Spinal cord (tissue), 10 donors: ENCODE data around the gene ONECUT1. TPM values are rescaled to one million over a fixed set of nuclear protein-coding genes. Genes with fewer than 3 reads are reported as not detected.

Source experiments
- DNase-seq, 6 donors: peaks; one replicate each; pipeline versions ENCODE4 v3.0.0 to v3.0.0-alpha.2; 2013 to 2015; ENCODE audit warnings: low spot score in 6 of 6, low read depth in 4 of 6
- H3K27ac ChIP-seq: one replicate; pipeline ENCODE4 v1.5.1; 2013; ENCODE audit warnings: low read depth, low read length, control low read depth
- H3K27me3 ChIP-seq: one replicate; pipeline ENCODE4 v1.6.1; 2013; ENCODE audit warnings: low read length; ENCODE audit not compliant: control insufficient read depth, insufficient read depth
- H3K36me3 ChIP-seq: one replicate; pipeline ENCODE4 v1.6.1; 2013; ENCODE audit warnings: low read length; ENCODE audit not compliant: control insufficient read depth, insufficient read depth
- H3K4me1 ChIP-seq: one replicate; pipeline ENCODE4 v1.6.1; 2013; ENCODE audit warnings: low read length; ENCODE audit not compliant: control insufficient read depth, insufficient read depth
- H3K4me3 ChIP-seq: one replicate; pipeline ENCODE4 v1.5.1; 2013; ENCODE audit warnings: low read depth, low read length, control low read depth
- H3K9me3 ChIP-seq: one replicate; pipeline ENCODE4 v1.6.1; 2013; ENCODE audit warnings: low read length; ENCODE audit not compliant: control insufficient read depth, insufficient read depth
- WGBS: methylation state at CpG from one replicate; pipeline ENCODE4 v1.1.5; 2013; ENCODE audit warnings: missing lambda C conversion rate; ENCODE audit not compliant: insufficient coverage; 5-methylcytosine and 5-hydroxymethylcytosine counted together
- polyA plus RNA-seq, 2 donors: library from polyadenylated mRNA; unstranded; fragments of 120-200 nt; gene quantifications; one replicate each; pipeline ENCODE4 v1.2.1, GENCODE V29; 2013; ENCODE audit not compliant: insufficient read length in 2 of 2
- total RNA-seq, 2 donors: library from RNA; depleted of rRNA in 1 of 2; stranded (reverse); fragments of 120-200 nt in 1 of 2; fragments of >200 nt in 1 of 2; gene quantifications; one replicate each; pipeline versions ENCODE4 v1.2.3 to v1.2.4, GENCODE V29; 2013 to 2014
- donor health status: healthy.

Gene ONECUT1
- total and polyA plus RNA-seq, 4 donors: 1.1 to 3.6 (median 1.2) TPM

GRCh38 chr15:52735231-52736089 is 54.7 kb downstream of the ONECUT1 start:
- no peaks in the 10 kb centered on the region for H3K36me3 ChIP-seq
- H3K9me3 ChIP-seq: no peaks in the 10 kb centered on the region
- H3K27ac ChIP-seq: no peak overlapping the region
- no peak overlapping the region for H3K4me3 ChIP-seq
- peak; percentile 49 to 93 (median 64) for DNase-seq
- 100% methylated on average over 1 of the region's 4 CpGs for WGBS
- no peaks in the 10 kb centered on the region for H3K27me3 ChIP-seq
- H3K4me1 ChIP-seq: no peaks in the 10 kb centered on the region

DNA sequence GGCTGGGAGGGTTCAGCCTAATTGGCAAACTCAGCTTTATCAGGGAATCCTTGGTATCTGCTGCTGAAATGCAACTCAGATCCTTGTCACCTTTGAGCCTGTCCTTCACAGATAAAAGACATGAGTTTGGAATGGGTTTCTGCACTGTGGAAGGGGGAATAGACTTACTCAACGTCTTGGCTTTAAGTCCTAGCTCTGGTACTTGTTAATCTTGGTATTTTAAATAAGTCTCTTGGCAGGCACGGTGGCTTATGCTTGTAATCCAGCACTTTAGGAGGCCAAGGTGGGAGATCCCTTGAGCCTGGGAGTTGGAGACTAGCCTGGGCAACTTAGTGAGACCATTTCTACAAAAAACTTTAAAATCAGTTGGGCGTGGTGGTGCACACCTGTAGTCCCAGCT is 55.8 kb downstream of the ONECUT1 start:
- 66% methylated on average over 3 of the region's 3 CpGs for WGBS
- Histone ChIP-seq H3K4me3 (no peak overlapping the region), H3K4me1 (no peaks in the 10 kb centered on the region), H3K27ac (no peak overlapping the region), H3K36me3 (no peaks in the 10 kb centered on the region), H3K27me3 (no peaks in the 10 kb centered on the region), H3K9me3 (no peaks in the 10 kb centered on the region)
- no peak for DNase-seq

DNA sequence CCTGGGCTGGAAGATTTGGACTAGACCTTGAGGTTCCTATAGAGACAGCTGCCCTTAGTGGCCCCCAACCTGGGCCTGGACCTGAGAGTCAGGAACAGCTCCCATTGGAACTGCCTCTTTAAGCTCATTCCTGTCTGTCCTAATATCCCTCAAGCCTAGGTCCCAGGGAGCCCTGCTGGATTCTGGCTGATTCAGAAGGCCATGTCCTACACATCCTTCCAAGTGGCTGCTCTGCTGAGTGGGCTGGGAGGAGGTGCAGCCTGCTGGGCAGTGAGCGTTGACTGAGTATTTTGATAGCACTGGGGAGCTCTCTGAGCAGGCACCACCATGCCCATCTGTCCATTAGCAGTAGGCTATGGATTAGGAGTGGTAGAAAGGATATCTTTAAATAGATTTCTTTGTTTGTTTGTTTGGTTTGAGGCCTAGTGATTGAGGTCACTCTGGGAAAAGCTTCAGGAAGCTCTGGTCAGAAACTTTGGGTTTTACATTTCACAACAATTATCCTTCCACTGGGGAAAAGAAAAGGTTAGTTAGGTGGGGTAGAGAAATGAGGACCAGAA is 56.4 kb downstream of the ONECUT1 start:
- no peaks in the 10 kb centered on the region for H3K27me3 ChIP-seq
- H3K27ac ChIP-seq: no peak overlapping the region
- H3K9me3 ChIP-seq: no peaks in the 10 kb centered on the region
- no peaks in the 10 kb centered on the region for H3K36me3 ChIP-seq
- 75% methylated on average over 1 of the region's 1 CpG for WGBS
- H3K4me1 ChIP-seq: no peaks in the 10 kb centered on the region
- H3K4me3 ChIP-seq: no peak overlapping the region
- DNase-seq: no peak

GRCh38 chr15:52733088-52733487 is 57.0 kb downstream of the ONECUT1 start:
- Histone ChIP-seq H3K9me3 (no peaks in the 10 kb centered on the region), H3K27ac (no peak overlapping the region), H3K4me1 (no peaks in the 10 kb centered on the region), H3K4me3 (no peak overlapping the region), H3K36me3 (no peaks in the 10 kb centered on the region), H3K27me3 (no peaks in the 10 kb centered on the region)
- no peak for DNase-seq

- no CpG with 5 or more reads among the region's 3 CpGs for WGBS
- Histone ChIP-seq H3K4me1 (no peaks in the 10 kb centered on the region), H3K4me3 (no peak overlapping the region), H3K36me3 (no peaks in the 10 kb centered on the region), H3K27ac (no peak overlapping the region), H3K9me3 (no peaks in the 10 kb centered on the region), H3K27me3 (no peaks in the 10 kb centered on the region)
- DNase-seq: no peak
Observed at GRCh38 chr15:52732551-52732950, 57.6 kb downstream of the ONECUT1 start.

DNA sequence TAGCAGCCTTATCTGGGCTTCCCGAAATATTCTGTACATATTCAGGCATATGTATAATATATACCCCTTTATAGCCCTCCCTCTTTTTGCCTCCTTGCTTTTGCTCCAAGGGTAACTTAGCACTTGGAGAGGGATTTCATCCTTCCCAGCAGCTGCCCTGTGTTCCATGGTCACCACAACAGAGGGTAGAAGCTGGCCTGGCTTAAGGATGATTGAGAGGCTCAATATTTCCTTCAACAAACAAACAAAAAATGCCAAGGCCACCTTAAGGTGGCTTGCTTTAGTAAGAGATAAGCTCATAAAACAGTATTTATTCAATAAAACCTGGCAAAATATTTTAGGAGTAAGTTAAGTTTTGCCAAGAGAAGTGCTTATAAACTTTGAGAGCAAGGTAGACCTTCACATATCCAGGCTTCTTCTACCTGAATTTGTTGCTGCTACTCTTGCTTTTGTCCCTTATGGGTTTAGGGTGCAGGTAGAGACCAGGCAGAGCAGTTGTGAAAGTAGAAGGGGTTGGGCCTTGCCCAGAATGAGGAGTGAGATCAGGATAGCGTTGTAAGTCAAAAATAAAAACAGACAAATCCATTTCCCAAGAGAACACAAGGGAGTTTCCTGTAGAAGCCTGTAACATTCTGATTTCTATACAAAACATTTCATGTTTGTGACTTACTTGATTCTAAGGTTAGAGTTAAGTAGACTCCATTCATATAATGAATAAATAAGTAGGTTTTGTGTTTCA is 58.2 kb downstream of the ONECUT1 start:
- H3K27ac ChIP-seq: no peak overlapping the region
- H3K36me3 ChIP-seq: no peaks in the 10 kb centered on the region
- H3K4me1 ChIP-seq: no peaks in the 10 kb centered on the region
- DNase-seq: no peak
- WGBS: no CpG with 5 or more reads among the region's 2 CpGs
- no peak overlapping the region for H3K4me3 ChIP-seq
- no peaks in the 10 kb centered on the region for H3K9me3 ChIP-seq
- H3K27me3 ChIP-seq: no peaks in the 10 kb centered on the region

DNA sequence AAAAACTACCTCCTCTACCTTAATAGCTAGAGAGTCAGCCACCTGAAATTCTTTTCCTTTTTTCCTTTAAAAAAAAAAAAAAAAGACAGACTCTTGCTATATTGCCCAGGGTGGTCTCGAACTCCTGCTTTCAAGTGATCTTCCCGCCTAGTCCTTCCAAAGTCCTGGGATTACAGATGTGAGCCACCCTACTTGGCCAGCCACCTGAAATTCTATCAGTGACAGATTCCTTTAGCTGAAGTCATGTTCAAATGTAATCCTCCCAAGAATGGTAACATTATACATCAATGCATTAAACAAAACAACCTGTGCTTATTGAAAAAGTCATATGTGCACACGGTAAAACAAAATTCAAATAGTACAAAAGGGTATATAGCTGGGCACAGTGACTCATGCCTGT is 59.1 kb downstream of the ONECUT1 start:
- no peaks in the 10 kb centered on the region for H3K9me3 ChIP-seq
- H3K36me3 ChIP-seq: no peaks in the 10 kb centered on the region
- DNase-seq: no peak
- 82% methylated on average over 2 of the region's 3 CpGs for WGBS
- H3K4me1 ChIP-seq: no peaks in the 10 kb centered on the region
- no peak overlapping the region for H3K27ac ChIP-seq
- H3K4me3 ChIP-seq: no peak overlapping the region
- H3K27me3 ChIP-seq: no peaks in the 10 kb centered on the region

GRCh38 chr15:52730594-52730993 is 59.5 kb downstream of the ONECUT1 start:
- H3K4me3 ChIP-seq: no peak overlapping the region
- no peaks in the 10 kb centered on the region for H3K9me3 ChIP-seq
- no peaks in the 10 kb centered on the region for H3K4me1 ChIP-seq
- no peaks in the 10 kb centered on the region for H3K36me3 ChIP-seq
- H3K27ac ChIP-seq: no peak overlapping the region
- no peaks in the 10 kb centered on the region for H3K27me3 ChIP-seq
- 87% methylated on average over 2 of the region's 7 CpGs for WGBS
- no peak for DNase-seq

DNA sequence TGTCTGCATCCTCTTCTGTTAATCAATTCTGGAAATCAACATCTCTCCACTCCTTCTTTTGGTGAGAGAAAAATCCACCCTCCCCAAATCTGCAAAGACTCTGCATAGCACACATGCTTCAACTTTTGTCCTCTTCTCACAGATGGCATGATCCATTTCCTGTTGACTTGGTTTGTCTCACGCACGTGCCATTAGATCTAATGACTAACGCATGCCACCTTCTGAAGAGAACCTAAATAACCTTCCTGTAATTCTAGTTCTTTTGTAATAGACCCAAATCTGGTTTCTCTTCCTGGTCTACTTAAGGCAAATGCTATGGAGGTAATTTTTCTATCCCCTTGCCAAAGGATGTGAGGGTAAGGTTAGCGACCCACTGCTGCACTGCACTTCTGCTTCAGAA is 60.0 kb downstream of the ONECUT1 start:
- no peak for DNase-seq

More for the DNA sequence above, 60.0 kb downstream of the ONECUT1 start:
- H3K36me3 ChIP-seq: no peaks in the 10 kb centered on the region
- H3K4me3 ChIP-seq: no peak overlapping the region
- 80% methylated on average over 2 of the region's 4 CpGs for WGBS
- H3K27ac ChIP-seq: no peak overlapping the region
- H3K9me3 ChIP-seq: no peaks in the 10 kb centered on the region
- no peaks in the 10 kb centered on the region for H3K4me1 ChIP-seq
- H3K27me3 ChIP-seq: no peaks in the 10 kb centered on the region
